Measurements from ENCODE around the gene ANKRD63. TPM values are rescaled to one million over a fixed set of nuclear protein-coding genes. Genes with fewer than 3 reads are reported as not detected.

Gene ANKRD63
- total RNA-seq, 1 experiment from 2014 or later: 0.46 TPM

DNA sequence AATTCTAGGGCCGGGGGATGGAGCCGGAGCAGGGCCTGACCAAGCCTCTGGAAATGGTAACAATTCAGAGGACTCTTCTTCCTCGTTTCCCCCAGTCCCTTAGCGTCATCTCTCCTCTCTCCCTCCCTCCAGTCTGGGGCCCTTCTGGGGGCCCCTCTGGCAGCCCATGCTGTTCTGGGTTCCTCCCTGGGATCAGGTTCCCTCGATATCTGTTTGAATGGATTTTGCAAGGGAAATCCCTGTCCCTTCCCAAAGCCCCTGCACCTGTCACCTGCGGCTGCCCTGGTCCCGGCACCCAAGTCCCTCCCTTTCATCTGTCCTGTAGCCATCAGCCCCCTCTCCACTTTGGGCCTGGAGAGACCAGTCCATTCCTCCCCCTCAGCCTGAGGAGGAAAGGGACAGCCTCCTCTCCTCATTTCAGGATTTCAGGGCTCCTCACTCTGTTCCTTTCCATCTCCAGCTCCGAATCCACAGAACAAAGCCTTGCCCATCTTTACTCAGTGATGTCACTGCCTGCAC, 26.5 kb upstream of the ANKRD63 start:
- Mint-ChIP-seq H3K4me3 (peak overlapping the region in 1 of 2 experiments; percentile 55; a peak in 1 of 5 replicates), H3K36me3 (ENCODE audit: insufficient read depth in 1 of 3, low read depth in 3 of 3) (no peaks in the 10 kb centered on the region), H3K27me3 (ENCODE audit: low read depth) (peaks cover 47% of the 10 kb centered on the region), H3K9me3 (no peaks in the 10 kb centered on the region; a peak in 1 of 5 replicates), H3K4me1 (peaks cover 30 to 41% of the 10 kb centered on the region in 2 experiments), H3K27ac (peak overlapping the region in 1 of 3 experiments; percentile 59; a peak in 2 of 7 replicates)
- Histone ChIP-seq H2BK20ac (ENCODE audit: low read depth, low read length, poor library complexity, severe bottlenecking) (no peak overlapping the region), H3K4ac (ENCODE audit: low read depth, low read length) (no peak overlapping the region), H3K14ac (ENCODE audit: insufficient read depth, low read length) (no peak overlapping the region), H3K18ac (ENCODE audit: insufficient read length, low read depth, low read length) (no peak overlapping the region), H3K27me3 (ENCODE audit: insufficient read depth, low read length) (no peaks in the 10 kb centered on the region), H3K79me1 (ENCODE audit: insufficient read depth, low read depth, low read length, poor library complexity, severe bottlenecking) (no peaks in the 10 kb centered on the region), H3T11ph (ENCODE audit: low read length) (no peak overlapping the region), H3K56ac (ENCODE audit: insufficient read length, low read depth, low read length) (no peak overlapping the region), H2BK5ac (ENCODE audit: insufficient read length, low read length) (no peak overlapping the region), H3K27ac (ENCODE audit: insufficient read length, low read depth, low read length) (no peak overlapping the region), H2BK12ac (ENCODE audit: insufficient read length, low read depth, low read length) (no peak overlapping the region), H3K9ac (ENCODE audit: extremely low read depth, insufficient read length, low read length) (no peak overlapping the region), H3K23me2 (ENCODE audit: insufficient read length, low read depth, low read length, poor library complexity, severe bottlenecking) (no peaks in the 10 kb centered on the region), H2BK15ac (ENCODE audit: low read depth, low read length) (no peak overlapping the region), H3K4me2 (ENCODE audit: insufficient read depth, insufficient read length, low read length) (no peak overlapping the region), H4K8ac (replicated peaks; ENCODE audit: insufficient read length, low read depth, low read length) (no peak overlapping the region), H3K79me2 (ENCODE audit: insufficient read depth, low read length) (no peaks in the 10 kb centered on the region), H4K91ac (ENCODE audit: insufficient read length, low read depth, low read length) (no peak overlapping the region), H2BK120ac (ENCODE audit: low read depth, low read length, poor library complexity, severe bottlenecking) (no peak overlapping the region), H2AFZ (ENCODE audit: low read length) (no peak overlapping the region), H4K20me1 (ENCODE audit: control insufficient read depth, insufficient read depth, insufficient read length) (no peaks in the 10 kb centered on the region), H2AK5ac (ENCODE audit: insufficient read length, low read length) (no peak overlapping the region), H3K4me1 (ENCODE audit: insufficient read depth, low read length) (peaks cover 6% of the 10 kb centered on the region; the same call in 1 of the 2 replicates), H3K9me3 (ENCODE audit: control insufficient read depth, low read depth, low read length) (no peaks in the 10 kb centered on the region), H4K5ac (ENCODE audit: insufficient read length, low read depth, low read length) (no peak overlapping the region), H3K23ac (ENCODE audit: insufficient read length, low read depth, low read length) (no peak overlapping the region)
- no peak for DNase-seq
- TF ChIP-seq, protein P1, sequence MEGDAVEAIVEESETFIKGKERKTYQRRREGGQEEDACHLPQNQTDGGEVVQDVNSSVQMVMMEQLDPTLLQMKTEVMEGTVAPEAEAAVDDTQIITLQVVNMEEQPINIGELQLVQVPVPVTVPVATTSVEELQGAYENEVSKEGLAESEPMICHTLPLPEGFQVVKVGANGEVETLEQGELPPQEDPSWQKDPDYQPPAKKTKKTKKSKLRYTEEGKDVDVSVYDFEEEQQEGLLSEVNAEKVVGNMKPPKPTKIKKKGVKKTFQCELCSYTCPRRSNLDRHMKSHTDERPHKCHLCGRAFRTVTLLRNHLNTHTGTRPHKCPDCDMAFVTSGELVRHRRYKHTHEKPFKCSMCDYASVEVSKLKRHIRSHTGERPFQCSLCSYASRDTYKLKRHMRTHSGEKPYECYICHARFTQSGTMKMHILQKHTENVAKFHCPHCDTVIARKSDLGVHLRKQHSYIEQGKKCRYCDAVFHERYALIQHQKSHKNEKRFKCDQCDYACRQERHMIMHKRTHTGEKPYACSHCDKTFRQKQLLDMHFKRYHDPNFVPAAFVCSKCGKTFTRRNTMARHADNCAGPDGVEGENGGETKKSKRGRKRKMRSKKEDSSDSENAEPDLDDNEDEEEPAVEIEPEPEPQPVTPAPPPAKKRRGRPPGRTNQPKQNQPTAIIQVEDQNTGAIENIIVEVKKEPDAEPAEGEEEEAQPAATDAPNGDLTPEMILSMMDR (conservative IDR thresholded peaks at IDR 0.05): no peak
- no CpG with 5 or more reads among the region's 8 CpGs for WGBS (ENCODE audit: extremely low coverage, insufficient read length, low lambda C conversion rate)
